ENCODE measurements around the gene SMIM13.

DNA sequence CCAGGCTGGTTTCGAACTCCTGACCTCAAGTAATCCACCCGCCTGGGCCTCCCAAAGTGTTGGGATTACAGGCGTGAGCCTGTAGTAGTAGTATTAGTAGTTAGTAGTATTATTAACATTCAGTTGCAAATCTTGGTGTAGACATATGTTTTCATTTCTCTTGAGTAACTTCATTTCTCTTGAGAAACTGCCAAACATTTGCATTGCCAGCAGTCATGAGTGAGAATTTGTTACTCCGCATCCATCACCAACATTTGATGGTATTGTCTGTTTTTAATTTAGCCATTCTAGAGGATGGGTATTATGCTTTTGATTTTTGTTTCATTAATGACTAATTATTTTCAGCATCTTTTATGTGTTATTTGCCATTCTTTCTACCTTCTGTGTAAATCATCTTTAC is 19.4 kb downstream of the SMIM13 start:
- TF ChIP-seq POLR2AphosphoS5 (IDR thresholded peaks at IDR 0.05) (no peak), CTCF (IDR thresholded peaks at IDR 0.05) (no peak), POLR2A (IDR thresholded peaks at IDR 0.05) (no peak)
